Neural progenitor cell (in vitro differentiated cells): ENCODE data around the gene EIF5A2.
"Not testable (repeated sequence)": the region's sequence is repeated elsewhere in the genome, so short reads cannot be mapped to it uniquely, and the experiment has no call there.

Experiments
- EZH2 ChIP-seq: fragments of 200-600 bp; sonication (generic); IDR thresholded peaks from 2 replicates; pipeline ENCODE4 v1.6.1; 2017; ENCODE audit warnings: antibody characterized with exemption, mild to moderate bottlenecking, moderate library complexity
- TF ChIP-seq, protein P1 (sequence below): fragments of 200-600 bp; sonication (generic); IDR thresholded peaks from 2 replicates; pipeline ENCODE4 v1.5.1; 2017; ENCODE audit warnings: antibody characterized with exemption, mild to moderate bottlenecking

- TF ChIP-seq EZH2, result not testable (repeated sequence)
- TF ChIP-seq, protein P1, sequence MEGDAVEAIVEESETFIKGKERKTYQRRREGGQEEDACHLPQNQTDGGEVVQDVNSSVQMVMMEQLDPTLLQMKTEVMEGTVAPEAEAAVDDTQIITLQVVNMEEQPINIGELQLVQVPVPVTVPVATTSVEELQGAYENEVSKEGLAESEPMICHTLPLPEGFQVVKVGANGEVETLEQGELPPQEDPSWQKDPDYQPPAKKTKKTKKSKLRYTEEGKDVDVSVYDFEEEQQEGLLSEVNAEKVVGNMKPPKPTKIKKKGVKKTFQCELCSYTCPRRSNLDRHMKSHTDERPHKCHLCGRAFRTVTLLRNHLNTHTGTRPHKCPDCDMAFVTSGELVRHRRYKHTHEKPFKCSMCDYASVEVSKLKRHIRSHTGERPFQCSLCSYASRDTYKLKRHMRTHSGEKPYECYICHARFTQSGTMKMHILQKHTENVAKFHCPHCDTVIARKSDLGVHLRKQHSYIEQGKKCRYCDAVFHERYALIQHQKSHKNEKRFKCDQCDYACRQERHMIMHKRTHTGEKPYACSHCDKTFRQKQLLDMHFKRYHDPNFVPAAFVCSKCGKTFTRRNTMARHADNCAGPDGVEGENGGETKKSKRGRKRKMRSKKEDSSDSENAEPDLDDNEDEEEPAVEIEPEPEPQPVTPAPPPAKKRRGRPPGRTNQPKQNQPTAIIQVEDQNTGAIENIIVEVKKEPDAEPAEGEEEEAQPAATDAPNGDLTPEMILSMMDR, result not testable (repeated sequence)
Observed at GRCh38 chr3:170877311-170877710, 31.1 kb downstream of the EIF5A2 start.
